Right ventricle myocardium superior (tissue), 1 donor: ENCODE measurements around the gene PDLIM5. TPM values are rescaled to one million over a fixed set of nuclear protein-coding genes. Genes with fewer than 3 reads are reported as not detected.

ENCODE experiments used
- ATAC-seq: fragments of 200-7000 bp; cut with Tn5 transposase; one replicate; pipeline ENCODE4 v1.9.1; 2020; ENCODE audit warnings: mild to moderate bottlenecking; ENCODE audit not compliant: poor library complexity
- DNase-seq: peaks from one replicate; pipeline ENCODE4 v3.0.0-alpha.2; 2020
- intact Hi-C: fragments of 100-400 bp; cut with DNase I; formaldehyde crosslinking; loops from one replicate; pipeline ENCODE4 v1.11.2; 2022
- total RNA-seq: library from RNA; stranded (reverse); fragmentation: NEBNext Ultra II Directional; extraction: Animal tissue kit (Norgen Biotek cat#: 25700); gene quantifications from one replicate; pipeline ENCODE4 v1.2.1, GENCODE V29; 2021
- donor health status: DM: no; HTN: yes; CAD: no; lungs with severe emphysema.

Gene PDLIM5
- total RNA-seq, 1 donor from 2014 or later: 979 TPM

GRCh38 chr4:94689155-94689860, 237.6 kb downstream of the PDLIM5 start:
- DNase-seq (no peak), ATAC-seq (no peak)
- intact Hi-C loops: no loop called here

DNA sequence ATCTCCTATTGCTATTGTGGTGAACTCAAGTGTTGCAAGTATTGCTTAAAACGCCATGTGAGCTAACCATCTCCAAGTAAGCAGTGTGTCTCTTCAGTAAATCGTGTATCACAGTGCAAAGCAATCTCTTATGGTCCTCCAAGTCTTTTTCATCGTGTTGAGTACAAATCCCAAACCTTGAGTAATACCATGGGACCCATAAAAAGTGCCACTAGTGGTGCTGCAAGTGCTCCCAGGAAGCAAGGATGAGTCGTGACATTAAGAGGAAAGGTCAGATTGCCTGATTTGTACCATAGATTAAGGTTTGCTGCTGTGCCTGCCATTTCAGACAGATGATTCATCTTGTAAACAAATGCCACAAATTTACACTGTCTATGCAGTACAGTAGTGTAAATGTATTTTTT, 239.1 kb downstream of the PDLIM5 start:
- intact Hi-C loops: no loop called here
- DNase-seq: no peak
- no peak for ATAC-seq

DNA sequence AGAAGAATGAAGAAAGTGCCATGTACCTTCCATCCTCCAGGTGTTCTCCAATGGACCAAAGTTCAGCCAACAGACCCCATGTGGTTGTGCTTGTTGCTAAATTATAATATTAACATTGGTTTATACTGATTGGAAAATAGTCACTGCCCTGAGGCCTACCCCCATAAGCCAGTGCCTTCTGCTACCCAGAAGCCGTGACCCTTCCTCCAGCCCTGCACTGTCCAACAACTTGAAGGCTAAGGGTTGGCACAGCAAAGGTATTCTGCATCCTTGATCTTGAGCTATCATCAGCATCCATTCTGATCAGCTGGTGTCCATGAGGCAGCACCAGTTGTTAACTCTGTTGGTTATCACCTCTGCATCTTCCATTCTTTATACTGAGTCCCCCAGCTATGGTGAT, 239.8 kb downstream of the PDLIM5 start:
- intact Hi-C loops: no loop called here
- DNase-seq: no peak
- ATAC-seq: no peak

DNA sequence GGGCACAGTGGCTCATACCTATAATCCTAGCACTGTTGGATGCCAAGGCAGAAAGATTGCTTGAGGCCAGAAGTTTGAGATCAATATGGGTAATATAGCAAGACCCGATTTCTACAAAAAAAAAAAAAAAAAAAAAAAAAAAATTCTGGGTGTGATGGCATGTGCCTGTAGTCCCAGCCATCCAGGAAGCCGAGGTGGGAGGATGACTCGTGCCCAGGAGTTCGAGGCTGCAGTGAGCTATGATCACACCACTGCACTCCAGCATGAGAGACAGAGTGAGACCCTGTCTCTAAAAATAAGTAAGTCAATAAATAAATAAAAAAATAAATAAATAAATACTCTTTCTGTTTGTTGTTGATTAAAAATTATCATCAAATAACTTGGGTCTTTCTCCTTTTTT, 243.6 kb downstream of the PDLIM5 start:
- DNase-seq: no peak

GRCh38 chr4:94698187-94698586, 246.4 kb downstream of the PDLIM5 start:
- intact Hi-C loops: no loop called here
- no peak for ATAC-seq
- DNase-seq: no peak

More for the DNA sequence above, 243.6 kb downstream of the PDLIM5 start:
- intact Hi-C loops: no loop called here
- no peak for ATAC-seq

- no peak for ATAC-seq
- DNase-seq: no peak
- intact Hi-C loops: no loop called here
Observed at GRCh38 chr4:94700298-94700697, 248.6 kb downstream of the PDLIM5 start.

GRCh38 chr4:94701631-94702300, 250.0 kb downstream of the PDLIM5 start:
- no peak for ATAC-seq
- no peak for DNase-seq
- intact Hi-C loops: no loop called here

DNA sequence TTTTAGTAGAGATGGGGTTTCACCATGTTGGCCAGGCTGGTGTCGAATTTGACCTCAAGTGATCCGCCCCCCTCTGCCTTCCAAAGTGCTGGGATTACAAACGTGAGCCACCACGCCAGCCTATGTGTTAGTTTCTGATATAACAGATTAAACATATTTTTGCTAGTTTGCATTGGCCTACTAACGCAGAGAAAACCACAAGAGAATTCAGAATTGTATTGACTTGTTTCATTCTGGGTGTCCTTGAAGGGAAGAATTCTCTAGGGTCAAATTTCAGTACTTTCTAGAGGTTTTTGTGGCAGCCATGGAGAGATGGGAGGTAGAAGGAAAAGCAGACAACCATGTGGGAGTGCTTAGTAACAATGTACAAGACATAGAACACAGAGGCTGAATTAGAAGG, 259.9 kb downstream of the PDLIM5 start:
- DNase-seq: no peak
- ATAC-seq: no peak

DNA sequence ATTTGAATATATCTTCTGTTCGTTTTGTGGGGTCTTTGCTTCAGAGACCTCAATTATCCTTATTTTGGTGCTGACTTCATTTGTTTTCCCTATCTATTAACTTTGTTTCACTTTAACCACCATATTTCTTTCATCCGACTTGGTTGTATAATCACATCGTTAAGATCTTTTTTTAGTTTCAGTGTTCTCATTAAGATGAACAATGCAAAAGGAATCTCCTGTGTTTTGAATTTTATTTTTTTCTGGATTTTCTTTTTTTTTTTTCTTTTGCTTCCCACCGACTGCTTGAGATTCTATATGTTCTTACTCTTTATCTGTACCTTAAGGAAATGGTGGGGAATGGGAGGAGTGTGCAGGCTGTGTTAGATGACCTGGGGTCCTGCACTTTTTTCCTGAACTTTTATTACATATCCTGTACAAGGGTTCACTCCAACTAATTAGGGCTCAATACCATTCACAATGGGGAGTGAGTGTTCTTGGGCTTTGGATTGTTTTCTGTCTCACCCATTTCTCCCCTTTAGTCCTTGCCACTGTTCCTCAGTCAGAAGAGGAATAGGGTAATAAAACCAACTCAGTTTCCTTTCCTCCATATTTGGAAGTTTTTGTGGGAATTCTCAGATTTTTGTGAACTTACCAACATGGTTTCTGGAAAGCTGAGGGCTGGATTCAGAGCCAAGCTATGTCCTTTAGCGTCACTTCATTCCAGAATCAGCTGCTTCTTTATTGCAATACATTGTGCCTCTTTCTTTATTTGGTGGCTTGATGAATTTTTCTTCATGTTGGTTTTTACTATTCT, 262.8 kb downstream of the PDLIM5 start:
- ATAC-seq: no peak
- DNase-seq: no peak
- intact Hi-C loops: no loop called here

More for the DNA sequence above, 259.9 kb downstream of the PDLIM5 start:
- intact Hi-C loops: no loop called here

DNA sequence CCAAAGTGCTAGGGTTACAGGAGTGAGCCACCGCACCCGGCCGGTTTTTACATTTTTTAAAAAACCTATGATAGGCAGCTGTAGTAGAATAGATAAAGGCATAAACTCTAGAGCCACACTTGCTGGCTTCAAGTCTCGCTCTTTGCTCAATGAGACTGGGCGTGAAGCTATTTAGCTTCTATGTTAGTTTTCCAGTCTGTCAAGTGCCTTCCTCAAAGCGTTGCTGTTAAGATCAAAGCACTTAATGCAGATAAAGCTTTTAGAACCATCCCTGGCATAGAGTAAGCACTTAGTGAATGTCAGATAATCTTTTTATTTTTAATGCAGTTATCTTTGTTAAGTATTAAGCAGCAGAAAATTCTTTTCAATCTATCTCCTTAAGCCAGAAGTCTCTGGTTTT, 264.0 kb downstream of the PDLIM5 start:
- DNase-seq: no peak
- intact Hi-C loops: no loop called here

More for the DNA sequence above, 264.0 kb downstream of the PDLIM5 start:
- ATAC-seq: no peak

Other genes starting within 250 kb of the PDLIM5 start
- 10.4 TPM for gene SMARCAD1, start 244.1 kb upstream of the PDLIM5 start, total RNA-seq
- 3.3 TPM for gene HPGDS, start 109.1 kb upstream of the PDLIM5 start, total RNA-seq